ENCODE measurements around the gene SDF4.

The SDF4 gene

GRCh38 chr1:1167398-1167821 lies 64.4 kb downstream of the SDF4 start:
- DNase-seq (ENCODE audit: low read depth in 2 of 2), result no peak
